Left lung (tissue), 10 donors: ENCODE measurements around the gene SLC44A3. TPM values are rescaled to one million over a fixed set of nuclear protein-coding genes. Genes with fewer than 3 reads are reported as not detected.

ENCODE experiments used
- ATAC-seq: fragments of 200-7000 bp; cut with Tn5 transposase; one replicate; pipeline ENCODE4 v1.9.1; 2020; ENCODE audit warnings: moderate library complexity
- DNase-seq, 4 donors: peaks; one replicate each; pipeline ENCODE4 v3.0.0-alpha.2; 2013 to 2020
- H3K27ac ChIP-seq, 2 donors: fragments of 200-600 bp; sonication (generic) in 1 of 2; one replicate each; pipeline versions ENCODE4 v1.5.0 to v1.8.0; 2020 to 2021
- H3K27me3 ChIP-seq, 2 donors: fragments of 200-600 bp; sonication (generic) in 1 of 2; one replicate each; pipeline versions ENCODE4 v1.5.0 to v1.8.0; 2020 to 2021
- H3K36me3 ChIP-seq, 2 donors: fragments of 200-600 bp; sonication (generic) in 1 of 2; one replicate each; pipeline versions ENCODE4 v1.5.0 to v1.8.0; 2020 to 2021
- H3K4me1 ChIP-seq, 2 donors: fragments of 200-600 bp; one replicate each; pipeline ENCODE4 v1.8.0; 2021
- H3K4me3 ChIP-seq, 2 donors: fragments of 200-600 bp; sonication (generic) in 1 of 2; one replicate each; pipeline versions ENCODE4 v1.5.0 to v1.8.0; 2020 to 2021; ENCODE audit warnings: mild to moderate bottlenecking in 1 of 2
- H3K9me3 ChIP-seq, 2 donors: fragments of 200-600 bp; sonication (generic) in 1 of 2; one replicate each; pipeline versions ENCODE4 v1.5.0 to v1.8.0; 2020 to 2021
- CTCF ChIP-seq, 2 donors: fragments of 200-600 bp; sonication (generic) in 1 of 2; IDR thresholded peaks; one replicate each; pipeline versions ENCODE4 v1.5.0 to v1.8.0; 2021; ENCODE audit warnings: antibody characterized with exemption in 2 of 2
- intact Hi-C, 2 donors: fragments of 100-400 bp; cut with DNase I; formaldehyde crosslinking; loops; one replicate each; pipeline versions ENCODE4 v1.11.2 to v1.14.2; 2022
- polyA plus RNA-seq, 6 donors: library from polyadenylated mRNA; unstranded; fragments of 120-200 nt; gene quantifications; one replicate each; pipeline ENCODE4 v1.2.1, GENCODE V29; 2013; ENCODE audit not compliant: insufficient read length in 6 of 6
- total RNA-seq, 2 donors: library from RNA; stranded (reverse); fragmentation: NEBNext Ultra II Directional; extraction: Animal tissue kit (Norgen Biotek cat#: 25700); gene quantifications; one replicate each; pipeline ENCODE4 v1.2.1, GENCODE V29; 2021
- donor health status: DM: no; HTN: yes; CAD: no.
- donor health status: DM: no; HTN: no; CAD: no.

SLC44A3 gene
- total and polyA plus RNA-seq, 8 donors: 14.1 to 49.9 (median 37.6) TPM

- H3K36me3 ChIP-seq: no peaks in the 10 kb centered on the region
- H3K27me3 ChIP-seq: no peaks in the 10 kb centered on the region
- ATAC-seq (peak; percentile 7), DNase-seq (no peak)
- peak overlapping the region; percentile 49 for H3K27ac ChIP-seq
- no peak for TF ChIP-seq CTCF (IDR thresholded peaks at IDR 0.05)
- no peaks in the 10 kb centered on the region for H3K9me3 ChIP-seq
- no peak overlapping the region for H3K4me3 ChIP-seq
- intact Hi-C loops: no loop called here
- peaks cover 15 to 69% of the 10 kb centered on the region in 2 donors for H3K4me1 ChIP-seq
Measured at GRCh38 chr1:94798462-94798861, 21.7 kb upstream of the SLC44A3 start.

- no peak for TF ChIP-seq CTCF (IDR thresholded peaks at IDR 0.05)
- ATAC-seq (no peak), DNase-seq (no peak)
- H3K27me3 ChIP-seq: no peaks in the 10 kb centered on the region
- H3K36me3 ChIP-seq: no peaks in the 10 kb centered on the region
- intact Hi-C loops: no loop called here
- peaks cover 12 to 66% of the 10 kb centered on the region in 2 donors for H3K4me1 ChIP-seq
- peak overlapping the region in 1 of 2 donors; percentile 49 for H3K27ac ChIP-seq
- no peaks in the 10 kb centered on the region for H3K9me3 ChIP-seq
- H3K4me3 ChIP-seq: no peak overlapping the region
Measured at GRCh38 chr1:94799206-94799605, 21.0 kb upstream of the SLC44A3 start.

GRCh38 chr1:94801919-94802546, 18.1 kb upstream of the SLC44A3 start:
- peak; percentile 85 for ATAC-seq
- Histone ChIP-seq H3K27ac (peak overlapping the region; percentile 62 to 71), H3K4me3 (no peak overlapping the region), H3K27me3 (no peaks in the 10 kb centered on the region), H3K9me3 (no peaks in the 10 kb centered on the region), H3K4me1 (peaks cover 12 to 59% of the 10 kb centered on the region in 2 donors), H3K36me3 (no peaks in the 10 kb centered on the region)
- no peak for TF ChIP-seq CTCF (IDR thresholded peaks at IDR 0.05)
- DNase-seq: peak in 2 of 4 donors; percentile 70 to 78
- intact Hi-C loops: loop anchor here (5.0 to 10.0 kb wide), 2 partner anchors 277 to 280 kb away; no protein-coding TSS in a partner anchor

GRCh38 chr1:94803106-94803505, 17.1 kb upstream of the SLC44A3 start:
- DNase-seq (no peak), ATAC-seq (no peak)
- no peaks in the 10 kb centered on the region for H3K27me3 ChIP-seq
- no peaks in the 10 kb centered on the region for H3K9me3 ChIP-seq
- intact Hi-C loops: loop anchor here (5.0 to 10.0 kb wide), 2 partner anchors 278 to 281 kb away; no protein-coding TSS in a partner anchor
- H3K36me3 ChIP-seq: no peaks in the 10 kb centered on the region
- TF ChIP-seq CTCF (IDR thresholded peaks at IDR 0.05): no peak
- no peak overlapping the region for H3K27ac ChIP-seq
- peaks cover 12 to 48% of the 10 kb centered on the region in 2 donors for H3K4me1 ChIP-seq
- no peak overlapping the region for H3K4me3 ChIP-seq

GRCh38 chr1:94803517-94804441, 16.4 kb upstream of the SLC44A3 start:
- DNase-seq: peak in 1 of 4 donors; percentile 73
- Histone ChIP-seq H3K27ac (no peak overlapping the region), H3K4me3 (no peak overlapping the region), H3K9me3 (no peaks in the 10 kb centered on the region), H3K36me3 (no peaks in the 10 kb centered on the region), H3K4me1 (peaks cover 12 to 42% of the 10 kb centered on the region in 2 donors), H3K27me3 (no peaks in the 10 kb centered on the region)
- TF ChIP-seq CTCF (IDR thresholded peaks at IDR 0.05): no peak
- no peak for ATAC-seq
- intact Hi-C loops: loop anchor here (5.0 to 10.0 kb wide), 2 partner anchors 279 to 281 kb away; no protein-coding TSS in a partner anchor
